Activated CD8-positive, alpha-beta memory T cell treated with anti-CD3 and anti-CD28 coated beads for 4 hours (primary cell): ENCODE measurements around the gene SIPA1L3.
"Not testable (repeated sequence)": the region's sequence is repeated elsewhere in the genome, so short reads cannot be mapped to it uniquely, and the experiment has no call there.

ENCODE experiments used
- DNase-seq, 2 donors: peaks; one replicate each; pipeline ENCODE4 v3.0.0-alpha.2; 2020; ENCODE audit warnings: low read depth in 2 of 2

SIPA1L3 gene

DNA sequence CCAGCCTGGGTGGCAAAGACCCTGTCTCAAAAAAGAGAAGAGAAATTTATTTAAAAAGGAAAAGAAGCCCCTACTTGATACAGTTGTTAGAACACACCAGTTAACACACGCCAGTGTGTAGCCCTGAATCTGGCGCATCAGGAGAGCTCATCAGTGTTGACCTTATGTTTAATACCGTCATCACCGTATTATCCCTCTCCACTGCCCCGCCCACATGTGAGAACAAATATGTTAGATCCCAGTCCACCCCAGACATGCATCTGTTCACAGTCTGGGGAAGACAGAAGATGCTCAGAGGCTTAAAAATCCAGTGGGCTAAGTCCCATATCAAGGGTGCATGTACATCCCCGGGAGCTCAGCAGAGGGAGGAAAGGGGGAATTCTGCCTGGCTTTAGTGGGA, 161.8 kb downstream of the SIPA1L3 start:
- DNase-seq = no peak

DNA sequence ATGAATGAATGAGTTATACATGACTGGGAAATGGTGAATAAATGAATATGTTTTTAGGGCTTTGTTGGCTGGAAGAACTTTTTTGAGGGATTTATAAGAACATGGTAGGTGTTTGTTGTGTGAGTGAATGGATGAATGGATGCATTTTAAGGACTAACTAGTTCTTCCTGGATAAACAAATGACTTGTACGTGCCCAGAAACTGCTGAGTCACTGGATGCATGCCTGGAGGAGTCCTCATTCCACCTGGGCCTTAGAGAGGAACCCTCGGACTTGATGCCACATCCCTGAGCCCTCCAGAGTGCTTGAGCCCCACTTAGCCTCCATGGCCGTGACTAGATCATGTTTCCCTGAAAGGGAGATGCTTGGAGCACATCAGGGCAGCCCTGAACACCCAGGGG, 163.6 kb downstream of the SIPA1L3 start:
- DNase-seq = no peak

DNA sequence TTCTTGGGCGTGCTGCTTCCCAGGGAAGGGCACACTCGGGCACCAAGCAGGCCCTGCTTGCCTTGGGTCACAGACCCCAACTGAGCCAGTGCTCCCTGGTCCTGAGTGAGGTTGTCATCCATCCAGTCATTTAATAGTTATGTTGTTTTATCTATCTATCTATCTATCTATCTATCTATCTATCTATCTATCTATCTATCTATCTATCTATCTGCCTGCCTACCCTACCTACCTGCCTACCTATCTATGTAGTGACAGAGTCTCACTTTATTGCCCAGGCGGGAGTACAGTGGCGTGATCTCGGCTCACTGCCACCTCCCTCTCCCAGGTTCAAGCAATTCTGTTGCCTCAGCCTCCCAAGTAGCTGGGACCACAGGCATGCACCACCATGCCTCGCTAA, 164.0 kb downstream of the SIPA1L3 start:
- DNase-seq = not testable (repeated sequence)

DNA sequence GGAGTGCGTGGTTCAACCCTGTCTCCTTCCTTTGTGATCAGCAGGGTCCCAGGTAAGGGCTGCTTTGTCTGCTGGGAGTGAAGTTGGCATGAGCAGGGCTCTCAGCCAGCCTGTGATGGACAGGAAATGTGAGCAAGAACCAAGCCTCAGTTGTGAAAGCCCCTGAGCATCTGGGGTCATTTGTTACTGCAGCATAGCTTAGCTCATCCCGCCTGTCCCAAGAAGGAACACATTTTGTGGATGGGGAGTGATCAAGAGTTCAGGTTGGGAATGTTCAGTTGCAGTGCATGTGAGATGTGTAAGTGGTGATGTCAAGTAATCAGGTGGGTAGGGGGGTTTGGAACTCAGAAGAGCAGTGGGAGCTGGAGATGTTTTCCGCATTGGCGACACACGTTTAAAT, 164.6 kb downstream of the SIPA1L3 start:
- no peak for DNase-seq

DNA sequence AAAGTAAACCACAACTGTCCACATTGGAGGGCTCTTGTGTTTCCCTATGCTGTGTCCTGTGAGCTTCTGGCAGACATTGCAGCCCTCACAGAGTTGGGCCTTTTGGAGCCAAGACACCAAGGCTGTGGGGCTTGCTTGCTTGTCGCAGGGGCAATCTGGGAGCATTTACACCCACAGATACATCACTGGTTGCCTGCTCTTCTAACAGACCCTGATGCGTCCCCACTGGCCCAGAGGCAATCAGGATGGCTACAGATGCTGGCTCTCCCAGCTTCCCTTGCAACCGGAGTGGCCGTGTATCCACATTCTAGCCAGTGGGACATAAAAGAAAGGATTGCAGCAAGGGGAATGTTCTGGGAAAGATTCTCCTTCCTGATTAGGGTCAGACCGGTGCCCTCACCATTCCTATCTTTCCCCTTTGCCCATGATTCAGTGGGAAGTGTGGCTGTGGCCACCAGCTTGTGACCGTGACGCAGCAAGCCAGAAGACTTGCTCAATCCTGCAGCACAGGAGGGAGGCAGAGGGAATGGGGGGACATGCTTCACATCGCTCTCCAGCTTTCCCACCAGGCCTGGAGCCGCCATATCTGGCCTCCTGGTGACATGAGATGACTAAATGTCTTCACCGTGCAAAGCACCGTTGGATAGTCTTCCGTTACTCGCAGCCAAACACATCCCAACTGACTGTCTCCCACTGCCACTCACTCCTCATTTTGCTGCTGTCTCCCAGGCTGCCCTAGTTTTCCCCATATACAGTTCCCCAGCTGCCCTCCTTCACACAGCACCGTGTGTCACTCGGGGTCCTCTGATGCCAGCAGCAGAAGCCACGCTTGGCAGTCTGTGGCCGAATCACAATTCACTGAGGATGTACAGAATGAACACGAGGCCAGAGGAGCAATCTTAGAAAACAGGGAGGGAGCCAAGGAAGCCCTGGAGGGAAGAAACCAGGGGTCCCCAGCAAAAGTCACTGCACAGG, 166.1 kb downstream of the SIPA1L3 start:
- DNase-seq = no peak

DNA sequence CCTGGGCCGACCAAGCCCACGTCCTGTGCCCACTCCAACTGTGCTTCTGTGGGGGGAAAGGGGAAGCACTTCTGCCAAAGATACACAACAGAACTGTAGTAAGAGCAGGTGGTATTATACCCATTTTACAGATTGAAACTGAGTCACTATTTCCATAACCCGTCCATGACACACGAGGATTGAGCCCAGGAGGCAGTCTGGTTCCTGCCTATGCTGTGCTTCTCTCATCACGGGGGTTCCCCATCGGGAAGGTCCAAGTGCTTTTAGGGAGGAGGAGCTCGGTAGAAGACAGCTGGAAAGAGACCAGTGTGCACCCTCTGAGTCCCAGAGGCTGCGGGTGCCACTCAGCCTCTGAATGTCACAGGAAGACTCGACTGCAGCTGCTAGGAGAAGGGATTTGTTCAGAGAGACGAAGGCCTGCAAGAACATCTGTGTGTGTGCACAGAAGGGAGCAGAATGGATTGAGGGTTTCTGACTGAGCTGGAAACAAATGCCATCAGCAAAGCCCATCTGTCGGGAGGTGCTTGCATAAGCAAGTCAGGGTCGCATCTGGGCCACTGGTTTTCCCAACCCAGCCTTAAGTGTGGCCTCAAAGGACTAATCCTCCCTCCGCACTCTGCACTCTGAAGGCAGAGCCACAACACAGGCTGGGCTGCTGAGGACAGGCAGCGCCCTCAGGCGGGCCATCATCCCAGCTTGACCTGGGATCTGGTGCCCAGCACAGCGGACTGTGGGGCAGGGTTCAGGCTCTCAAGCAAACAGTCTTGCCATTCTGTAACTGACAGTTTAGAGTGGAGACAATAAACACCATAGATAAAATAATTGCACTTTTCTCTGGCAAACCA, 167.1 kb downstream of the SIPA1L3 start:
- no peak for DNase-seq

DNA sequence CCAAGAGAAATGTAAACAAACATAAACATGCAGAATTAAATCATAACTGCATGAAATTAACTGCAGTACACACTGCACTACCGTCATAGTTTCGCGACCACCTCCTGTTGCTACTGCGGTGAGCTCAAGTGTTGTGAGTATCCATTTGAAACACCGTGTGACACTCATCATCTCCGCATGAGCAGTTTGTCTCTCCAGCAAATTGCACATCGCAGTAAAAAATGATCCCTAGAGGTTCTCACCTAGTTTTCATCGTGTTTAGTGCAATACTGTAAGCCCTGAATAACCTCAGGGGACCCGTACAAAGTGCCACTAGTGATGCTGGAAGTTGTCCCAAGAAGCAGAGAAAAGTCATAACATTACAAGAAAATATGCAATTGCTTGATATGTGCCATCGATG, 169.3 kb downstream of the SIPA1L3 start:
- no peak for DNase-seq

DNA sequence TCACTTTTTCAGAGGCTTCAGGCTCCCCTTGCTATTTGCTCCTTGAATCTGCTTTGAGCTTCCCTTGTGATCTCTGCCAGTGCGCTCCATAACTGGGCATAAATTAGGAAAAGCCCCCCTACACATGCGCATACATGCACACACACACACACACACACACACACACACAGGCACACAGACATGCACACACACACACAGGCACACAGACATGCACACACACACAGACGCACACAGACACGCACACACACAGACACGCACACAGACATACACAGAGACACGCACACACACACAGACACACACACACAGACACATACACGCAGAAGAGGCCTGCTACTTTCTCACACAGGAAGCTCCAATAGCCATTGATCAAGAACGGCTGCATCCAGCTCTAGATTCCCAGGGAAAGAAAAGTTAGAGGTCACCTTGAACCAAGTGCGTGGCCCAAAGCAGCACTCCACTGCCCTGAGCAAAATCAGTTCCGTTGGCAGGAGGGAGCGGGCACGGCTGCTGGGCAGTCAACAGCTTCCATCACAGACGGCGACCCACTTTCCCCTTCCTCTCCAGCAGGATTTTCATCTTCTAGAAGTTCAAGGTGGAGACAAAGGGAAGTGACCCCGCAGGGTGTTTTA, 171.4 kb downstream of the SIPA1L3 start:
- no peak for DNase-seq

DNA sequence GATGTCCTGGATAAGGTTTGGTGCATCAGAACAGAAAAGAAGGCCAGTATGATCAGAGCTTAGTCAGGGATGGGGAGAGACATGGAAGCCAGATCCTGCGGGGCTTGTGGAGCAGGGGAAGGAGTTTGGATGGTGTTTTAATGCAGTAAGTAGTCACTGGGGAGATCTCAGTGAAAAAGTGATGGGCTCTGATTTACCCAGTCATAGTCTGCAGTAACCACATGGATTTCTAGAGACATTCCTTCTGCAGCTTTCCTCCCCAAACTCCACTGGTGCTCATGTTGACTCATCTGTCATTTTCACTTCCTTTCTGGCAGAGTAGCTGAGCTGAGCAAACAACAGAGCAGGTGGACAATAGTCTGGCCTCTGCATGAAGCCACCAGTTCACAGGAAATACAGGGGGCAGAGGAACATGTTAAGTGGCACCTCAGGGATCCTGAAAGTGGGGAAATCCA, 172.9 kb downstream of the SIPA1L3 start:
- DNase-seq = no peak

DNA sequence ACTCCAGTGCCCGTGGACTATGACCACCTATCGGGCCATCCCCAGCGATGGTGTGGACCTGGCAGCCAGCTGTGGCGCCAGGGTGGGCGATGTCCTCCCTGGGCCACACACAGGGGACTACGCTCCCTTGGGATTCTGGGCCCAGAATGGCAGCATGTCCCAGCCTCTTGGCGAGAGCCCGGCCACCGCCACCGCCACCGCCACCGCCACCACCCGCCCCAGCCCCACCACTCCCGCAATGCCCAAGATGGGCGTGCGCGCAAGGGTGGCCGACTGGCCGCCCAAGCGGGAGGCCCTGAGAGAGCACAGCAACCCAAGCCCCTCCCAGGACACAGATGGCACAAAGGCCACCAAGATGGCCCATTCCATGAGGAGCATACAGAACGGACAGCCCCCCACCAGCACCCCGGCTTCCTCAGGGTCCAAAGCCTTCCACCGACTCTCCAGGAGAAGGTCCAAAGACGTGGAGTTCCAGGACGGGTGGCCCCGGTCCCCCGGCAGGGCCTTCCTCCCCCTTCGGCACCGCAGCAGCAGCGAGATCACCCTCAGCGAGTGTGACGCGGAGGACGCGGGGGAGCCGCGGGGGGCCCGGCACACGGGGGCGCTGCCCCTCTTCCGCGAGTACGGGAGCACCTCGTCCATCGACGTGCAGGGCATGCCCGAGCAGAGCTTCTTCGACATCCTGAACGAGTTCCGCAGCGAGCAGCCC, 174.7 kb downstream of the SIPA1L3 start:
- no peak for DNase-seq

DNA sequence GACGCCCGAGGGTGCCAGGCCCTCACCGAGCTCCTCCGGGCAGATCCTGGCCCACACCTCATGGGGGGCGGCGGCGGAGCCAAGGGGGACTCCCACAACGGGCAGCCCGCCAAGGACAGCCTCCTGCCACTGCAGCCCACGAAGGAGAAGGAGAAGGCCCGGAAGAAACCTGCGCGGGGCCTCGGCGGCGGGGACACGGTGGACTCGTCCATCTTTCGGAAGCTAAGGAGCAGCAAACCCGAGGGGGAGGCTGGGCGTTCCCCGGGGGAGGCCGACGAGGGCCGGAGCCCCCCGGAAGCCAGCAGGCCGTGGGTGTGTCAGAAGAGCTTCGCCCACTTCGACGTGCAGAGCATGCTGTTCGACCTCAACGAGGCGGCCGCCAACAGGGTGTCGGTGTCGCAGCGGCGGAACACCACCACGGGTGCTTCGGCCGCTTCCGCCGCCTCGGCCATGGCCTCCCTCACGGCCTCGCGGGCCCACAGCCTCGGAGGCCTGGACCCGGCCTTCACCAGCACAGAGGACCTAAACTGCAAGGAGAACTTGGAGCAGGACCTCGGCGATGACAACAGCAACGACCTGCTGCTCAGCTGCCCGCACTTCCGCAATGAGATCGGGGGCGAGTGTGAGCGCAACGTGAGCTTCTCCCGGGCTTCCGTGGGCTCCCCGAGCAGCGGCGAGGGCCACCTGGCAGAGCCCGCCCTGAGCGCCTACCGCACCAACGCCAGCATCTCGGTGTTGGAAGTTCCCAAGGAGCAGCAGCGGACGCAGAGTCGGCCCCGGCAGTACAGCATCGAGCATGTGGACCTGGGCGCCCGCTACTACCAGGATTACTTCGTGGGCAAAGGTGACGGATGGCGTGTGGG, 175.5 kb downstream of the SIPA1L3 start:
- DNase-seq = no peak

DNA sequence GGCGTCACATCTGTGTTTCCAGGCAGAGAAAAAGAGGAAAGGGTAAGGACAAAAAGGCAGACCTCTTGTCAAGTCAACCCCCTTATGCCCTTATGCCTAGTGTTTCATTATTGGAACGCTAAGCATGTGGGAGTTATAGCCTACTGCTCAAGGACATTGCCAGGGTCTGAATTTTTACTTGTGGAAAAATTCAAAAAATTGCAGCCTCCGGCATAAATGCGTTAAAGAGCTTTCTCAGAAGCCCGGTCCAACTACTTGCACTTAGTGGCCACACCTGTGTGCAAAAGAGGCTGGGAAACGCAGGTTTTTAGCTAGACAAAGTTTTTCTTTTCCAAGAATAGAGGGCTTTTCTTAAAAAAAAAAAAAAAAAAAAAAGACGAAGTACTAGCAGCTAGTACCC, 177.2 kb downstream of the SIPA1L3 start:
- no peak for DNase-seq

DNA sequence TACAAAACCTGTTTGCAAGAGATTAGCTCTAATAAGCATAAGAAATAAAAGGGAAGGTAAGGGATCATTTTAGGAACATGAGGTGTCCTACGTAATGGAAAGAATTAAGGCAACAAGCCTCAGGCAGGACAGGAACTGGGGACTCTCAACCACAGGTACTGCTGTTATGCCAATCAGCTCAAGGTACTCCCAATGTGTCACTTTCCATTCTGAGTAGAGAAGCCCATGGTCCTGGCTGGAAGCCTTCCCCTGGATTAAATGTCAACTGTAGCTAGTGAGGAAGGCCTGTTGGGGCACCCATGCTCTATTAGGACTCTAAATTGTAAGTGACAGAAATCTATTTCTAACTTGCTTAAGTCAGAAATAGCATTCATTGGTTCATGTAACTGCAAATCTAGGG, 182.4 kb downstream of the SIPA1L3 start:
- DNase-seq = no peak

DNA sequence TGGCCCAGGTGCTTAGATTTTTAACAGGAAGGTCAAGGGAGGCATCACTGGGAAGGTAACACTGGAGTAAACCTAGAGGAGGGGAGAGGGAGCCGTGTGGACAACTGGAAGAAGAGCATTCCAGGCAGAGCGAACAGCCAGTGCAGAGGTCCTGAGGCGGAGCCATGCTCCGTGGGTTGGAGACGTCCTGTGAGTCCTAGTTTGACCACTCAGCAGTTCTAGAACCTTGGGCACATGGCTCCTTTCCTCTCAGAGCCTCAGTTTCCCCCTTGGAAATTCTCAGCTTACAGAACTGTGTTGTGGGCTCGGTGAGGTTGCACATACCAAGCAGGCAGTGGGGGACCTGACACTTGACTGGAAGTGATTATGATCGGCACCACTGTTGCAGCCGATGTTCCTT, 186.1 kb downstream of the SIPA1L3 start:
- DNase-seq = no peak

DNA sequence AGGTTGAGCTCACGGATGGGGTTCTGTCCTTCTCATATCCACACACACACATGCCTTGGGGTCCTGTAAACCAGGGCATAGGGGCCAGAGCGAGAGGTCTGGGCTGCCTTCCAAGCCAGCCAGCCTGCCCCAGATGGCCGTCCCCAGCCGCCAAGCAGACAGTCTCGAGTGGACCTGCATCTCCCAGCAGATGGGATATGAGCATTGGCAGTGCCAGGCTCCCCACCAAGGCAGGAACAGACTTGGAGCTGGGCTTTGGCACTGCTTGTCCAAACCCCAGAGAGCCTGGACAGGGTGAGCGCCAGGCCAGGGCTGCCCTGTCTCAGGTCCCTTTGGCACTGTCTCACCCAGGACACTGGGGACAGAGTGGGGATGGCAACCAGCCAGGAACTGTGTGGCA, 186.6 kb downstream of the SIPA1L3 start:
- no peak for DNase-seq

DNA sequence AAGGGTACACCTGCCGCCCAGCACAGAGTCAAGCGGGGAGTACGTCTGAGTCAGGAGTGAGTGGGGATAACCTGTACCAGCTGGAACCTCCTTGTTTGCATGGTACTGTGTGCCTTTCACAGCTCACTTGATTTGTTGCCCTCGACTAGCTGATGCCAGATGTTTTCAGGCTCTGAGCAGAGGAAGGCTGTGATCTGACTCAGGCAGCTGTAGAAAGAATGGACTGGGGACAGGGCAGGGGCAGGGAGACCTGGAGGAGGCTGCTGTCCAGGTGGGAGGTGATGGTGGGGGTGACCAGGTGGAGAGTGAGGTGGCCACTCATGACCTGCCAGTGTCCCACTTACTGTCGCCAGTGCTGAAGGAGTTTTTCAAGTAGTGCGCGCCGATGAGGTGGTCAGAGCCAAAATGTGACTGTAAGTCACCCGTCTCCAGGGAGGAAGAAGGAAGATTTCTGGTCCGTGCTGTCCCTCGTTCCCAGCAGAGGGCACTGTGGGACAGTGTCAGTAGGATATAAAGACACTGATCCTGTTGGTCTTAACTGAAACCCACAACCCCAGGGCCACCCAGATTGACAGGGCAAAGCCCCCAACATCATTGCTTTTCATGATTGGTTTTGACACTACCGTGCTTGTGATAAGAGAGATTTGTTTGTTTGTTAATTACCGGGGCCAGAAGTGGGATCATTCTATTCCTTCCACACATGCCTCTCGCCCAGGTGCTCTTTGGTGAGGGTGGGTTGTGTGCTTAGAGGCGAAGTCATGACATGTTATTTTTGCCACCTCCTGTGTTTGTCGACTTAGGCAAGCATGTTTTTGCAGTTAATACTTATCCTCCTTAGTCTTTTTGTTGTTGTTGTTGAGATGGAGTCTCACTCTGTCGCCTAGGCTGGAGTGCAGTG, 188.7 kb downstream of the SIPA1L3 start:
- peak; percentile 11 to 12 for DNase-seq

DNA sequence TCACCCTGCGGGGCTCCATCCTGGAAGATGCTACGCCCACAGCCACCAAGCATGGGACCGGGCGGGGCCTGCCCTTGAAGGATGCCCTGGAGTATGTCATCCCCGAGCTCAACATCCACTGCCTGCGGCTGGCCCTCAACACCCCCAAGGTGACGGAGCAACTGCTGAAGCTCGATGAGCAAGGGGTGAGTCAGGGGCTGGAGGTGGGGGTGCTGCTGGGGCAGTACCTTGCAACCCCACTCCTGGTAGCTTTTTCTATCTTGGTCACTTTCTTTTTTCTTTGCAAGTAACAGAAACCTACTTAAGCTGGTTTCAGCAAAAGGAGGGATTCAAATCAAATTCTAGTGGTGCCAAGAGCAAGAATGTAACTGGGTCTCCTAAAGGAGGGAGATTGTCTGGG, 193.0 kb downstream of the SIPA1L3 start:
- no peak for DNase-seq

DNA sequence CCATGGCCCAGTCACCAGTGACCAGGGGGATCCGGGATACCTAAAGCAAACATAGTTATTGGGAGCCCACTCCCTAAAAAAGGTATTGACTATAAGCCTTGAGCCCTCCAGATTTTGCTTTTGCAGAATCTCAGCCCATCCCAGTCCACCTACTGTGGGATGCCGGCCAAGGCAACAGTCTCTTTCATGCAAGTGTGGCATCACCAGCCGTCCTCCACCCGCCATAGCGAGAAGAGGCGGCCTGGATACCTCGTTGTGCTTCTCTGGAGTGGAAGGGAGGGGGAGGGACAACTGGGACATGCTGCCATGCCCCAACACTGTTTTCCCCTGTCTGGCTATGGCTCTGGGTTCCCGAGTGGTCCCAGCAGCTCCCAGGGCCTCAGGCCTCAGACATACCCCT, 193.6 kb downstream of the SIPA1L3 start:
- DNase-seq = no peak

DNA sequence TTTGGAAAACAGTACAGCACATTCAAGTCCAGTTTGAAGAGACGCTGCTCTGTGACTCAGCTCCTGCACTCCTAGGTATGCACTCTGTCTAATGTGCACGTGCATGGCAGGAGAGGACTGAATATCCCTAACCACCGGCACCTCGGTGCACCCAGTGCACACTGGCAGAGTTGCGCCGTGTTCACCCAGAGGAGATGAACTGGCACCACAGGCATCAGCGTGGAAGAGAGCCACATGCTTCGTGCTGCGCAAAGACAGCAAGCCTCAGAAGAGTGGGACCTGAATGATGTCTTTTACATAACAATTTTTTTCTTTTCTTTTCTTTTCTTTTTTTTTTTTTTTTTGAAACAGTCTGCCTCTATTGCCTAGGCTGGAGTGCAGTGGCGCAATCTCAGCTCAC, 194.7 kb downstream of the SIPA1L3 start:
- no peak for DNase-seq

DNA sequence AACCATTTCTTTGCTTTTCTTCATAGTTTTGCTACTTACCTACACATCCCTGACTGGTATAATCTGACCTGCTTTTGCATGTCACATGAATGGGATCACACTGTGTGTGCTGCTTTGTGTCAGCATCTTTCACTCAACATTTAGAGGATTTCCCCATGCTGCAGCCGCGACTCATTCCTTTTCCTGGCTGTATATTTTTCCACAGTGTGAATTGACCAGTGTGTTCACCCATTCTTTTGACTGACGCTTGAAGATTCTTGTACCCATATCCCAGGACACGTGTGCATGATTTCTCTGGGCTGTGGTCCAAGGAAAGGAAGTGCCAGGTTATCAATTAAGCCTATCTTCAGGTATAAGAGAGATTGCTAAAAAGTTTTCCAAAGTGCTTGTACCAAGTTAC, 198.6 kb downstream of the SIPA1L3 start:
- no peak for DNase-seq
